ENCODE results near the gene CLEC16A.

DNA sequence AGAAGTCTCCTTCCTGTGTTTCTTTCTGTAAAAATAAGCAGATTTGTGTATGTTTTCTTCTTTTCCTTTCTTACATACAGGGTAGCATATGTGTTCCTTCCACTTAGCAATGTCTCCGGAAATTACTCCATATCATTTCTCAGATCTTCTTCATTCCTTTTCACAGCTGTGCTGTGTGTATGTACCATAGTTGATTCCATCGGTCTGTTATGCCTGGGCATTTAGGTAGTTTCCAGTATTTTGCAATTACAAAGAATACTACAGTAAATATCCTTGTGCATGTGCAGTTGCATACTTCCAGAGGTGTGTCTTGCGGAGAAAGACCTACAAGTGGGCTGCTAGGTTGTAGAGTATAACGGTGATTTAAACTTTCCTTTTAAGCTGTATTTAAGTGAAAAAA is 69.8 kb downstream of the CLEC16A start:
- TF ChIP-seq, protein P1, sequence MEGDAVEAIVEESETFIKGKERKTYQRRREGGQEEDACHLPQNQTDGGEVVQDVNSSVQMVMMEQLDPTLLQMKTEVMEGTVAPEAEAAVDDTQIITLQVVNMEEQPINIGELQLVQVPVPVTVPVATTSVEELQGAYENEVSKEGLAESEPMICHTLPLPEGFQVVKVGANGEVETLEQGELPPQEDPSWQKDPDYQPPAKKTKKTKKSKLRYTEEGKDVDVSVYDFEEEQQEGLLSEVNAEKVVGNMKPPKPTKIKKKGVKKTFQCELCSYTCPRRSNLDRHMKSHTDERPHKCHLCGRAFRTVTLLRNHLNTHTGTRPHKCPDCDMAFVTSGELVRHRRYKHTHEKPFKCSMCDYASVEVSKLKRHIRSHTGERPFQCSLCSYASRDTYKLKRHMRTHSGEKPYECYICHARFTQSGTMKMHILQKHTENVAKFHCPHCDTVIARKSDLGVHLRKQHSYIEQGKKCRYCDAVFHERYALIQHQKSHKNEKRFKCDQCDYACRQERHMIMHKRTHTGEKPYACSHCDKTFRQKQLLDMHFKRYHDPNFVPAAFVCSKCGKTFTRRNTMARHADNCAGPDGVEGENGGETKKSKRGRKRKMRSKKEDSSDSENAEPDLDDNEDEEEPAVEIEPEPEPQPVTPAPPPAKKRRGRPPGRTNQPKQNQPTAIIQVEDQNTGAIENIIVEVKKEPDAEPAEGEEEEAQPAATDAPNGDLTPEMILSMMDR (IDR thresholded peaks at IDR 0.05; ENCODE audit: borderline replicate concordance, extremely low read depth, low read length, poor library complexity, severe bottlenecking), result no peak
- TF ChIP-seq EZH2 (IDR thresholded peaks at IDR 0.05; ENCODE audit: borderline replicate concordance, low read depth, low read length, severe bottlenecking), result no peak
